ENCODE measurements around the gene CPA2. TPM values are rescaled to one million over a fixed set of nuclear protein-coding genes. Genes with fewer than 3 reads are reported as not detected.

The CPA2 gene
- total and polyA plus RNA-seq, 3 donors from 2014 or later, result 1.1 to 2.4 (median 1.4) TPM

- DNase-seq, result no peak
- intact Hi-C loops (cut with DNase I; ENCODE audit: low total_unique reads), result loop anchor here (10.0 kb wide), 1 partner anchor 216 kb away; the partner anchor contains the start of gene MEST
- H3K27me3 ChIP-seq, result no peaks in the 10 kb centered on the region
- no peaks in the 10 kb centered on the region for H3K36me3 ChIP-seq (ENCODE audit: low read depth, missing control alignments)
- WGBS, 2 donors, result 54 to 86% methylated on average over 1 to 2 of the region's 2 CpGs
- H3K27ac ChIP-seq, result no peak overlapping the region
- peaks cover 1% of the 10 kb centered on the region for H3K4me1 ChIP-seq
- TF ChIP-seq CTCF (IDR thresholded peaks at IDR 0.05), result no peak
- TF ChIP-seq POLR2A (IDR thresholded peaks at IDR 0.05), result no peak
- no peaks in the 10 kb centered on the region for H3K9me3 ChIP-seq
- no peak overlapping the region for H3K4me3 ChIP-seq
These were observed 12.6 kb downstream of the CPA2 start for GRCh38 chr7:130279286-130279685.

GRCh38 chr7:130279906-130280305 lies 13.2 kb downstream of the CPA2 start:
- H3K27ac ChIP-seq, result no peak overlapping the region
- DNase-seq, result no peak
- H3K4me1 ChIP-seq, result no peaks in the 10 kb centered on the region
- no peaks in the 10 kb centered on the region for H3K9me3 ChIP-seq
- H3K36me3 ChIP-seq (ENCODE audit: low read depth, missing control alignments), result no peaks in the 10 kb centered on the region
- H3K27me3 ChIP-seq, result no peaks in the 10 kb centered on the region
- TF ChIP-seq POLR2A (IDR thresholded peaks at IDR 0.05) (no peak), CTCF (IDR thresholded peaks at IDR 0.05) (no peak)
- H3K4me3 ChIP-seq, result no peak overlapping the region
- 85 to 96% methylated on average over 1 of the region's 1 CpG for WGBS, 2 donors
- intact Hi-C loops (cut with DNase I; ENCODE audit: low total_unique reads), result loop anchor here (10.0 kb wide), 1 partner anchor 215 kb away; the partner anchor contains the start of gene MEST

GRCh38 chr7:130281260-130281659 lies 14.6 kb downstream of the CPA2 start:
- H3K4me1 ChIP-seq, result no peaks in the 10 kb centered on the region
- no peak for TF ChIP-seq CTCF (IDR thresholded peaks at IDR 0.05)
- TF ChIP-seq POLR2A (IDR thresholded peaks at IDR 0.05), result no peak
- H3K9me3 ChIP-seq, result no peaks in the 10 kb centered on the region
- no peak overlapping the region for H3K4me3 ChIP-seq
- no peaks in the 10 kb centered on the region for H3K36me3 ChIP-seq (ENCODE audit: low read depth, missing control alignments)
- no peak overlapping the region for H3K27ac ChIP-seq
- intact Hi-C loops (cut with DNase I; ENCODE audit: low total_unique reads), result no loop called here
- no peaks in the 10 kb centered on the region for H3K27me3 ChIP-seq
- 63 to 86% methylated on average over 1 of the region's 1 CpG for WGBS, 2 donors
- no peak for DNase-seq

- no peak for DNase-seq
- no peaks in the 10 kb centered on the region for H3K9me3 ChIP-seq
- no peaks in the 10 kb centered on the region for H3K4me1 ChIP-seq
- no peaks in the 10 kb centered on the region for H3K36me3 ChIP-seq (ENCODE audit: low read depth, missing control alignments)
- no peaks in the 10 kb centered on the region for H3K27me3 ChIP-seq
- no peak overlapping the region for H3K4me3 ChIP-seq
- TF ChIP-seq POLR2A (IDR thresholded peaks at IDR 0.05) (no peak), CTCF (IDR thresholded peaks at IDR 0.05) (no peak)
- intact Hi-C loops (cut with DNase I; ENCODE audit: low total_unique reads), result no loop called here
- no peak overlapping the region for H3K27ac ChIP-seq
- whole genome bisulfite sequencing, 2 donors, result 83 to 87% methylated on average over 1 of the region's 1 CpG
These were observed 20.2 kb downstream of the CPA2 start for GRCh38 chr7:130286881-130287280.

GRCh38 chr7:130288168-130288567 lies 21.5 kb downstream of the CPA2 start:
- TF ChIP-seq CTCF (IDR thresholded peaks at IDR 0.05) (no peak), POLR2A (IDR thresholded peaks at IDR 0.05) (no peak)
- no peaks in the 10 kb centered on the region for H3K9me3 ChIP-seq
- 88 to 91% methylated on average over 4 of the region's 4 CpGs for WGBS, 2 donors
- intact Hi-C loops (cut with DNase I; ENCODE audit: low total_unique reads), result no loop called here
- no peak for DNase-seq
- no peaks in the 10 kb centered on the region for H3K27me3 ChIP-seq
- no peak overlapping the region for H3K27ac ChIP-seq
- H3K4me1 ChIP-seq, result no peaks in the 10 kb centered on the region
- no peak overlapping the region for H3K4me3 ChIP-seq
- no peaks in the 10 kb centered on the region for H3K36me3 ChIP-seq (ENCODE audit: low read depth, missing control alignments)
